Measurements from ENCODE around the gene BMF.
"Not testable (repeated sequence)": the region's sequence is repeated elsewhere in the genome, so short reads cannot be mapped to it uniquely, and the experiment has no call there.

Gene BMF, protein sequence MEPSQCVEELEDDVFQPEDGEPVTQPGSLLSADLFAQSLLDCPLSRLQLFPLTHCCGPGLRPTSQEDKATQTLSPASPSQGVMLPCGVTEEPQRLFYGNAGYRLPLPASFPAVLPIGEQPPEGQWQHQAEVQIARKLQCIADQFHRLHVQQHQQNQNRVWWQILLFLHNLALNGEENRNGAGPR

DNA sequence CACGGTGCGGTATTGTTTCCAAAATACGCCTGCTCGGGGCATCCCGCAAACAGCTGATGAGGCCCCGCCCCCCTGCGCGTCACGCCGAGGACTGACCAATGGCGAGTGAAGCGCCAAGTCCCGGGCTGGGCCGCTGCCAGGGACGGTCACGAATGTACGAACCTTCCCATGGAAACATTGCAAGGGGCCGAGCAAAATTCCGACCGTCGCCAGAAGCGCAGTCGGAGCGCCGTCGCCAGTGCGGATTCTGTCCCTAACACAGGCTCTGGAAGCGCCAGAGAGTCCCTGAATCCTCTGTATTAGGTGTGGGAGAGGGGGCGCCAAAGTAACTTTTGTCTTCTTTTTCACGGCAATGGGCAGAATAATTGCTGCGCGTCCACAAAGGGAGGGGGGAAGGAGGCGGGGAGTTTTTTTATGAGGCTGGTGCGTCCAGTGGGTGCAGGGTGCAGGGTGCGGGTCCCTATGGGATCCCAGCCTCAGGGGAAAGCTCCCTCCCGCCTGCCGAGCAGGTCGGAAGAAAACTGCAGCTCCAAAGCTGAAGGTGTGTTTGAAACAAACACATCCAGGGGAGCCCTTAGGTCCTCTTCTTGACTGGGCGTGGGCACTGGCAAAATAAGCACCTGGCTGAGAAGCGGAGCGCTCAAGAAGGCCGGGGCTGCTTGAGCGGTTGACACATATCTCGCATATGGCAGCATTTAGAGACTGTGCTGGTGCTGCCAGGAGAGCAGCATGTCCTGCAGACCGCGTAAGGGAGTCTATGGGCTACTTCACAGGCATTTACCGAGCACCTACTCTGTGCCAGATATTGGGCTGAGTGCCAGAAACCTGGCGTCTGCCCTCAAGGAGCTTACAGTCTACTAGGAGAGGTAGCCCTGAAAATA, at the start of gene BMF:
TSS of gene BMF (minus strand) at position 25 of the 881 bp plus-strand sequence. CDS start 2,793 bp downstream, outside the sequence.
- DNase-seq (ENCODE audit: low spot score), result peak; percentile 97

DNA sequence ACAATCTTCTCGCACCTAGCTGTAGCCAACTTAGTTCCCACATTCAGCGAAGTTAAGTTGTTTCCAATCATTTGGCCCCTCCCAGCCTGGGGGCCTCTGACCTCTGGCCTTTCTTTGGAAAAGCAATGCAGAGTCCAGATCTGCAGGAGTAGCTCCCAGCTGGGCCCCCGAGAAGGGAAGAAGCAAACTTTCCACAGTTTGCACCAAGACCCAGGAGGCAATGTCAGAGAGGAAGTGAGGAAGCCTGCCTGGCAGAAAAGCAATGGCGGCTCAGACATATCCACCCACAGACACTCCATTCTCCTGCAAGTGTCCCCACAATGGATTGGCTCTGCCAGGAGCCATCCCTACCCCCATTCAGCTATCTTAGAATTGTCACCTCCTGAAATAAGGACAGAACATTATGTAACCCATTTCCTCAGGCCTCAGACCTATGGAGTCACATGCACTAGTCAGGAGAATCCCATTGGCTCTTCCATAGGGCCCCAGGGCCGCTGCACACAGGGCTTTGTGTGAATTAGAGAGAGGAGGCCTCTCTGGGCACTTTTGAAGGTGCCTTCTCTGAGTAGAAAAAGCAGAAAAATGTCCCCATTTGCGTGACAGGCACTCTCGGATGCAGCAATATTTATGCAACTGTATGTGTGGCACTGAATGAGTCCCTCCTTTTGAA, 49.2 kb upstream of the BMF start:
- no peak for DNase-seq (ENCODE audit: low spot score)

DNA sequence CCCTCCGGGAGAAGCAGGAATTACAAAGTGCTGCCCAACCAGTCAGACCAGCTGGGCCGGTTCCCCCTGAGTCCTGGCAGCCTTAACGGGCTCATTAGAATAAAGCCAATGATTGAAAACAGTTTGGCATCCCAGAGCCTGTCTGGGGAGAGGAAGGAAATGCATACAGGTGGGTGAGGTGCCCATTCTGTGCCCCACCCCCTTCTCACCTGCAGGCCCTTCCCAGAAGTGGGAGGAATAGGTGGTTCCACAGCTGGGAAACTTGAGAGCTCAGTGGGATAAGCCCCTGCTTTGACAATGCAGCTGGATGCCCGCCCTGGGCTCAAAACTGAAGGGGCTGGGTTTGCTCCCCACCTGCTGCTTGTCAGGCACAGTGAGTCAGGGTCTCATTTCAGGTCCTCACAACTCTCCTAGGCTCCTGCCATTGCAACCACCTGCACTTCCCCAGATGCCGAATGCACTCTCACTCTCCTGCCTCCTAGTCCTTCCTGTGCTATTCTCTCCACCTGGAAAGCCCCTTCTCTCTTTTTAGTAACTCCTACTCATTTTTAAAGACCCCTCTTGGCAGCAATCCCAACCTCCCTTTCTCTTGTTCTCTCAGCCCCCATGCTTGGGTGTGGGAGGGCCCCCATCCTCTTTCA, 46.7 kb upstream of the BMF start:
- DNase-seq (ENCODE audit: low spot score), result no peak

DNA sequence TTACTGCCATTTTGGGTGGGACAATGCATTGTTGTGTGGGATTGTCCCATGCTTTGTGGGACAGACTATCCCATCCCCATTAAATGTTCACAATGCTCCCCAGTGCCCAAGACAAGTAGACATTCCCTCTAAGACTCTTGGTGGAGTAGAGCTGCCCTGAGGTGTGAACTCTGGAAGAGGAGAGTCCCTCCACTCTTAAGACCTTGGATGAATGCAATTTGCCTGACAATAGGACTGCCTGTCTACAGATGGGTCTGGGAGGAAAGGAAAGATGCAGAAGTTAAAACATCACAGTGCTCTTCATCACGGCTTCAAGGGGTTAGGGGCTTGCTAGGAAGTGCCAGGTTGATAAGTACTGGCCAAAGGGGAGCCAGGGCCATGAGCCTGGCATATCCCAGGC, 46.1 kb upstream of the BMF start:
- DNase-seq (ENCODE audit: low spot score), result not testable (repeated sequence)

DNA sequence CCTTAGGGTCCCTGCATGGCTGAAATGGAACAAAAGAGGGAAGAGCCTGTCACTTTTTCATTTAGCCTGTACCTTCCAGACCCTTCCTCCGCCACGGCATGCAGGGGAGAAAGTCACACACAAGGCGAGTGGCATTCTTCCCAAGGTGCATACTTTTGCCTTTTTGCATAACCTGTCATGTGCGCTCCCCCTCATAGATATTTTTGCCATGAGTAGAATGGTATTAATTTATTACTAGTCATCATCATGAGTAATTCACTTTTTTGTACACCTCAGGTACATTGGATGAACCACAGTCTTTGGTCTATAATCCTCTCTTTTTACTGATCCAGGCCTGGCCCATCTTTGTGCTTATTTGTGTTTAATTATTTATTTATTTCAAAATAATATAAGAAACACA, 43.3 kb upstream of the BMF start:
- DNase-seq (ENCODE audit: low spot score), result no peak

DNA sequence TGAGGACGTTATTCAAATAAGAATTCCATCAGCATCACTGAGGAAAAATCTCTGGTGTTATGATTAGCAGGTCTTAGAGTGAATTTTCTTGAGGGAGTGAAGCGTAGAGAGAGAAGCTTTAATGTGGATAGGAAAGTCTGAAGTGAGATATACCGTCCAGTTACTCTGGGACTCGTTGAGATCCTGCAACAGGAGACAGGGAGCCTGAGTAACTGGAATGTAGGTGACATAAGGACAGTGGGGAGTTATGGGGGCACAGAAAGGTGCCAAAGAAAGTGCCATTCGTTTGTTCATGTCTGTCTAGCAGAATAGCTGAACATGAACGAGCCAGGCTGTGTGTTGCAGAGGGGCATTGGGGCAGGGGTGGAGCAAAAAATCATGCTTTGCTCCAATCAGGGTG, 42.8 kb upstream of the BMF start:
- DNase-seq (ENCODE audit: low spot score), result no peak

DNA sequence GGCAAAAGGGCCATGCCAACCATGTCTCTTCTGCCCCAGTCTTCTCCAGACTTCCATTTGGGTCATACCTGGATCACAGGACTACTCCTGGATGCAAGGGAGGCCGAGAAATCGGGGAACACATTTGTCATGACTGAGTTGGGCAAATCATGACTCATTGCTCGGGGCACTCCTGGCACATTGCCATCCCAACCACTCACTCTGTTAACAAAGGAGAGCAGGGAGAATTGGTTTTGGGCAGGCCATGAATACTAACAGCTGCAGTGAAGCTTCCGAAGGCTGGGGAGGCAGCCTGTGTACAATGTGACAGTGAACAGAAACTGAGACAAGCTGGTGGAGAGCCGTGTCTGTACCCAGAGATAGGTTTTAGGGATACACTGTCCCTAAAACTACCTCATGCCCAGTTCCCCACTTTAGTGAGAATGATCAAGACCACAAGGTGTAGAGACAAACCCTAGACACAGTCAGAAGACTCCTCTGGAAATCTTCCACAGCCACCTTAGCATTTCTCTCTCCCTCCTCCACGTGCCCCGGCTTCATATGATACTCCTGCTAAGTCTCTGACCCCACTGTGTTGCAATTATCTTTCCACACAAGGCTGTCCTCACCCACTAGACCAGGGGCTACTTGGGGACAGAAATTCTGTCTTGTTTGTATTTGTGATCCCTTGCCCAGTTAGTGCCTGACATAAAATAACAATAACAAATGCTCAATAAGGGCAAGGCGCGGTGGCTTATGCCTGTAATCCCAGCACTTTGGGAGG, 41.7 kb upstream of the BMF start:
- DNase-seq (ENCODE audit: low spot score), result peak; percentile 29

DNA sequence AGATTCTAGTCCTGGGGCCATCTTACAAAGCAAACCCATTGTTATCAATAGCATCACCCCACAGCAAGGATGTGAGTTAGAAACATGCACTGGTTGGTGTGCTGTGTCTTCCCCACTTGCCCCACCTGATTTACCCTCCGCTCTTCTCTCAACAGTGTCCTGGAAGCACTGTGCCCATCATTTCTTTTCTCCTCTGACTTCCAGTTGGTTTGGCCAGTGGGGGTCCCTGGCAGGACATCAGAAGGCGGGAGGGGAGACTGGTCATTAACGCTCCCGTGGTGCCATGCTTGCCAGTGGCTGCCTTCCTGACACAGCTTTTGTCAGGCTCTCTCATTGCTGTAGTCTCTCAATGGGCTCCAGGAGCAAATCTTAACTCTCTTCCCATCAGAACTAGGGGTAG, 40.7 kb upstream of the BMF start:
- no peak for DNase-seq (ENCODE audit: low spot score)

DNA sequence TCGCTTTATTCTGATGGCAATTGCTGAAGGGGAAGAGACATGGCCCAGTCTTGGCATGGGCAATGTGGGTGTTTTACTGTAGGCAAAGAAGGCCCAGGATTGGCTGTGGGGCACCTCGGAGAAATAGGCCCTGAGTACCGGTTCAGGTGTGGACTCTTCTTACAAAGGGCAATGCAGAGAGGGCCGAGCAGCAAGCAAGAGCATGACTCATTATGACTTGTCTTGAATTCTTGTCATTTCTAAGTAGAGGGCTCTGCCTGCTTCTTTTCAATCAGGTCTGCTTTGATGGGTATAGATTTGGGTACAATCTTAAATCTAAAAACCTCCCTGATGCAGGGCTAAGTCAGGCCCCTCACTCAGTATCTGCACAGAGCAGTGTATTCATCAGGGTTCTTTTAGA, 37.4 kb upstream of the BMF start:
- DNase-seq (ENCODE audit: low spot score), result peak; percentile 38

DNA sequence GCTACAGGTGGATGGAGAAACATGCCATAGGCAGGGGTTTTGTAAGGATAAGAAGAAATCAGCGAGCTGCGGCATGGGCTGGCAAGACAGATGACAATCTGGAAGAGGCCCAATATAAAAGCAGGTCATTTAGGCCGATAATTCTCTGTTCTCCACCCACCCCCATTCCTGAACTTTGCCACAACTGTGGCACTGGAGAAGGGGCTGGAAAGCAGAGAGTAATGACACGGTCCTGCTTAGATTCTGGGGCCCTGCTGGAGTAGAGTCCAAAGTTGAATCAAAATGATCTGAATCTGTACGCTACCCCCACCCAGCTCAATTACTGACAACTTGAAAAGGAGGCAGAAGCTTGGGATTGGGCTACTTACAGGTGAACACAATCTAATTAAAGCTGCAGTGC, 33.7 kb upstream of the BMF start:
- no peak for DNase-seq (ENCODE audit: low spot score)

DNA sequence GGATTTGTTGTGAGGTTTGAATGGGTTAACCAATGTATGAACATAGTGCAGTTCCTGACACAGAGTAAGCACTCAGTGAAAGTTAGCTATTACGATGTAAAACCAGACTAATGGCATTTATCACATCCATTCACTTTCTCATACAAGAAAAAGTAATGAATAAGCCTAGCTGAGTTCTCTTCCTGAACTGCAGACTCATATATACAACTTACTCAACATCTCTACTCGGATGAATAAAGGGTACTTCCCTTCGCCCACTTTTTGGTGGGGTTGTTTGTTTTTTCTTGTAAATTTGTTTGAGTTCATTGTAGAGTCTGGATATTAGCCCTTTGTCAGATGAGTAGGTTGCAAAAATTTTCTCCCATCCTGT, 29.5 kb upstream of the BMF start:
- DNase-seq (ENCODE audit: low spot score), result not testable (repeated sequence)

DNA sequence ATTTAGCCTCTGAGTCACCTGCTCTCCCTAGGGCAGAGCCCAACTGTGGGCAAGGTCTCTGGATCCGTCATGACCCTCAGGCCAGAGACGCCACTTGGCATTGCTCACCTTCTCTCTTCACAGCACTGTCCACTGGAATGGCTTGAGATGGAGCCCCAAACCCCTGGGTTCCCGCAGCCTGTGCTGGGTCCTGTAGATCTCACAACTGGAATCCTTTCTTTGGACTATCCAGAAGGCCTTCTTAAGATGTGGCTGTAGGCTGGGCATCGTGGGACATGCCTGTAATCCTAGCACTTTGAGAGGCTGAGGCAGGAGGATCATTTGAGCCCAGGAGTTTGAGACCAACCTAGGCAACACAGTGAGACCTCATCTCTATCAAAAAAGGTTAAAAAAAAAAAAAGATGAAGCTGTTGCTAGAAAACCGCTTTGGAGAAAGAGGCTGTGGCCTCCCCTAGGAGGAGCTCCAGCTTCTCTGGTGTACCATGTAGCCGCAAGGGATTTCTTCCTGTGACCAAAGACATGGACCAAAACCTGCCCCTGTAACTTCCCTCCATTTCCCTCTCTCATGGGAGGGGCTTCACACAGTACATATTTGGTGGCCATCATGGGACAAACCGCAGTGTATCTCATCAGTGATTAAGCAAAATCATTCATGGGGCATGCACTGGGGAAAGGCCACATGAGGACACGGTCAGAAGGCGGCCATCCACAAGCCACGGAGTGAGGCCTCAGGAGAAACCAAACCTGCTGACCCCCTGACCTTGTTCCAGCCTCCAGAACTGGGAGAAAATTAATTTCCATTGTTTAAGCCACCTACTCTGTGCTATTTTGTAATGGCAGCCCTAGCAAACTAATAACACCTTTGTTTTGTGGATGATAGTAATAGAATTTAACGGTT, 28.9 kb upstream of the BMF start:
- no peak for DNase-seq (ENCODE audit: low spot score)

DNA sequence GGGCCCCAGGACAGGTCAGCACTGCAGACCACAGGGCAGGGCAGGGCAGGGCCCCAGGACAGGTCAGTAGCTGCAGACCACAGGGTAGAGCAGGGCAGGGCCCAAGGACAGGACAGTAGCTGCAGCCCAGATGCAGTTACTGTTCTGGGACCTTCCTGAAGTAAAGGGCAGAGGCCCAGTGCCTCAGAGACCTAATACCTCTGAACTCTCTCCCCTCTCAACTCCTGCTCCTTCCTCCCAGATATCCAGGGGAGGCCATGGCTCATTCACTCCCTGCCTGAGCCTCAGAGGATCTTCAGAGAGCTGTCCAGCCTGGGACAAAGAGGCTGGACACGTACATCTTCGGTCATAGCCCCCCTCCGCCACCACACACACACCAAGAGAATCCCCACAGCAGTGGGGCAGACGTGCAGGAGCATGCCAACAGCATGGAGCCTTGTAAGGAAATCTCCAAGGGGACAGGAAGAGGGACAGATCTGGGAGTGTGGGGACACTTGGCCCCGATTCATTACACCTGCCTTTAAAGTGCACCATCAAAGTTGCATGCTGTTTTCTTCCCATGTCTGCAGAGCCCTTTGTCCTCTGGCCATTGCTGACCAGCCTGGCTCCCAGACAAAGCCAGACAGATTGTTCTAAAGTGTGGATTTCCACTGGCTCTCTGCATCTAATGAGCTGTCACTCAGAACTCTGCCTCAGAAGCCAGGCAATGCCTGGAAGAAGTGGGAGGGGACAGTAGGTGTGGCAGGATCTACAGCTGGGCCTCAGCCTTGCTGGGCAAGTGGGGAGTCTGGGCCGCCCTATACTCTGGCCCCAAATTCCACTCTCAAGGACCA, 28.0 kb upstream of the BMF start:
- DNase-seq (ENCODE audit: low spot score), result no peak

DNA sequence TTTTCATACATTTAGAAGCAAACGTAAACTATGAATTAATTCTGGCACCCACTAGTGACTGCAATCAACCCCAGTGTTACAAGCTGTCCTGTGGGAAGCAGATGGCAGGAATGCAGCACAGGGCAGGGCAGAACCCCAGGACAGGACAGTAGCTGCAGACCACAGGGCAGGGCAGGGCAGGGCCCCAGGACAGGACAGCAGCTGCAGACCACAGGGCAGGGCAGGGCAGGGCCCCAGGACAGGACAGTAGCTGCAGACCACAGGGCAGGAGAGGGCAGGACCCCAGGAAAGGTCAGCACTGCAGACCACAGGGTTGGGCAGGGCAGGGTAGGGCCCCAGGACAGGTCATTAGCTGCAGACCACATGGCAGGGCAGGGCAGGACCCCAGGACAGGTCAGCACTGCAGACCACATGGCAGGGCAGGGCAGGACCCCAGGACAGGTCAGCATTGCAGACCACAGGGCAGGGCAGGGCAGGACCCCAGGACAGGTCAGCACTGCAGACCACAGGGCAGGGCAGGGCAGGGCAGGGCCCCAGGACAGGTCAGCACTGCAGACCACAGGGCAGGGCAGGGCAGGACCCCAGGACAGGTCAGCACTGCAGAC, 27.3 kb upstream of the BMF start:
- DNase-seq (ENCODE audit: low spot score), result not testable (repeated sequence)

DNA sequence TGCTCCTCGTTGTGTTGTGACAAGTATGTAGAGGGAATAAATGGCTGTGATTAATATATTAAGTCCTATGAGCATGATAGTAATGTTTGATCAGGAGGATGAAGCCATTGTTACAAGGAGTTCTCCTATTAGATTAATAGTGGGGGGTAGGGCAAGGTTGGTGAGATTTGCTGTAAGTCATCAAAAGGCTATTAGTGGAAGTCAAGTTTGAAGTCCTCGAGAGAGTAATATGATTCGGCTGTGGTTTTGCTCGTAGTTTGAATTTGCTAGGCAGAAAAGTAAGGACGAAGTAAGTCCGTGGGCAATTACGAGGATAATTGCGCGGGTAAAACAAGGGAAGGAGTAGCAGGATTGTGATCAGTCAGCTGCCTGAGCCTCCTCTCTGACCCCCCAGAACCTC, 26.2 kb upstream of the BMF start:
- DNase-seq (ENCODE audit: low spot score), result no peak

DNA sequence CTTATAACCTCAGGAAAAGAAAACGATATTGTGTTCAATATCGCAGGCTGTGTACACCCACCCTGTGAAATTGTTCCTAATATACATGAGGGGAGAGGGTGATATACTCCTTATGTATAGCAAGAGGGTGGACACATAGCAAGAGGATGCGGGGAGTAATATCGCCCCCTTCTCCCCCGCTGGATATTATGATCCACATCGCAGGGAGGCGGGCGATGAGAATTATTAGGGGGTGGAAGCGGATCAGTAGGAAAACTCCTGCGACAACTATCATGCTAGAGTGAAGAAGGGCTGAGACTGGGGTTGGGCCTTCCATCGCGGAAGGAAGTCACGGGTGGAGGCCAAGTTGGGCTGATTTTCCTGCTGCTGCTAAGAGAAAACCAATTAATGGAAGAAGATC, 24.9 kb upstream of the BMF start:
- DNase-seq (ENCODE audit: low spot score), result no peak

DNA sequence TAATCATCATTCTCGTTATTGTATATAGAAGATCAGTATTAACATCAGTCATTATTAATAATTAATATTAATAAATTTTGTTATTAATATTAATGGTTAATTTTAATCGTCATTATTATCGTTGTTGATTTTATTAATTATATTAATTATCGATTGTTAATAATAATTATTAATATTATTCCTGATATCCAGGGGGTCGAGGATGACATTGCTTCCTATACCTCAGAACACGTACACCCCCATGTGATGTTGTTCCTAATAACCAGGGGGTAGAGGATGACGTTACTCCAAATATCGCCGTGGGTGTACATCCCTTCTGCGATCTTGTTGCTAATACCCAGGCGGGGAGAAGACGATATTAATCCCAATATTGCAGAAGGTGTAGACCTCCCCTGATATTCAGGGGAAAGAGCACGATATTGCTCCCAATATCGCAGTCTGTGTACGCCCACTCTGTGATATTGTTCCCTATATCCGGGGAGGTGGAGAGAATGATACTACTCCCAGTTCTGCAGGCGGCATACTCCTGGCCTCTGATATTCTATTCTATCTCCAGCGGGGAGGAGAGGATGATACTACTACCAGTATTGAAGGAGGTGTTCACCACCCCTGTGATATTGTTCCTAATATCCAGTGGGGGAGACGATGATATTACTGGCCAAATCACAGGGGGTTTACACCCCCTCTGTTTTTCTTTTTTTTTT, 22.3 kb upstream of the BMF start:
- no peak for DNase-seq (ENCODE audit: low spot score)

DNA sequence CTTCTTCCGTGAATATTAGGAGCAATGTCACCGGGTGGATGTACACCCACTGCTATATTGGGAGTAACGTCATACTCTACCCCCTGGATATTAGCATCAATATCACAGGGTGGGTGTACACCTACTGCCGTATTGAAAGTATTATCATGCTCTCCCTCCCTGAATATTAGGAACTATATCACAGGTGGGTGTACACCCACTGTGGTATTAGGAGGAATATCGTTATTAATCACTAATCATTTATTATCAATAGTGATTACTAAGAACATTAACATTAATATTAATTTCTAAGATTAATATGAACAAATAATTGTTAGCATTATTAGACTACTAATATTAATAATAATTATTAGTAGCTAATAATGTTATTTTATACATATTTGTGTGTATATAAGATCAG, 21.4 kb upstream of the BMF start:
- no peak for DNase-seq (ENCODE audit: low spot score)
